GM21786 (cell line): ENCODE results near the gene ACTR10.

Experiments
- ATAC-seq: cut with Tn5 transposase; IDR thresholded peaks from one replicate; pipeline ENCODE4 v1.9.1; 2021; ENCODE audit not compliant: unreplicated experiment

The ACTR10 gene

DNA sequence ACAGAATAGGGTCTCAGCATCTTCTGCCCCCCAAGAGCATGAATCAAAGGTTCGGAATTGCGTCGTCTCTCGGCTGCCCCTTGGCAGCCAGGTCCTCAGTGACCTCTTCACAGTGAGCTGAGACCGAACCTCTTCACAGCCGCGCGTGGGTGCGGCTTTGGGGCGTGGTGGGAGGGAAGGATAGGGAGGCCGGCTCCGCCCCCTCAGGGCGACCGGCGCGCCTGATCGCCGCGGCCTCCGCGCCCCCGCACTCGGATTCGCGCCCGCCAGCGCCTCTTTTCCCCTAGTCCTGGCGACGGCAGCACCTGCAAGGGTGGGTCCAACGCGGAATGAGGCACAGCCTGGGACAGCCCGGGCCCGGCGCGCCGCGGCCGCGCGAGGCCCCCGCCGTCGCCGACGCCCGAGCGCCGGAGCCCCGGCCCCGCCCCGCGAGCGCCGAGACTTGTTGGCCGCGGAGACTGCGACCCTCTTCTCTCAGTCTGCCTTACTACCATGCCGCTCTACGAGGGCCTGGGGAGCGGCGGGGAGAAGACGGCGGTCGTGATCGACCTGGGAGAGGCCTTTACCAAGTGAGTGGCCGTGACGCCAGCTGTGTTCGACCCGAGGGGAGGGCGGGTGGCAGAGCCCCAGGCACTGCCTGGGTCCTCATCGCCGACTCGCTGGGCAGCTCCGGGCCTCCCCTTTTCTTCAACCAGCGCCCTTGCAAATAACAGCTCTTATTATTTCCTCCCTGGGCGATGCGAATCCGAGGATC, at the start of gene ACTR10:
Gene ACTR10 (plus strand): TSS at position 424 of the 754 bp plus-strand sequence. CDS start 69 bp downstream, at position 493.
- ATAC-seq, result peak; percentile 90

GRCh38 chr14:58150243-58150805, 49.6 kb upstream of the ACTR10 start:
- ATAC-seq, result no peak

GRCh38 chr14:58151133-58152013, 48.6 kb upstream of the ACTR10 start:
- ATAC-seq, result peak; percentile 26

- peak; percentile 90 for ATAC-seq
These were observed 47.7 kb upstream of the ACTR10 start, which contains the start of gene ARMH4 for GRCh38 chr14:58152014-58152857. ARMH4 (minus strand) TSS chr14:58152213; CDS start chr14:58139358, 12,855 bp downstream.

DNA sequence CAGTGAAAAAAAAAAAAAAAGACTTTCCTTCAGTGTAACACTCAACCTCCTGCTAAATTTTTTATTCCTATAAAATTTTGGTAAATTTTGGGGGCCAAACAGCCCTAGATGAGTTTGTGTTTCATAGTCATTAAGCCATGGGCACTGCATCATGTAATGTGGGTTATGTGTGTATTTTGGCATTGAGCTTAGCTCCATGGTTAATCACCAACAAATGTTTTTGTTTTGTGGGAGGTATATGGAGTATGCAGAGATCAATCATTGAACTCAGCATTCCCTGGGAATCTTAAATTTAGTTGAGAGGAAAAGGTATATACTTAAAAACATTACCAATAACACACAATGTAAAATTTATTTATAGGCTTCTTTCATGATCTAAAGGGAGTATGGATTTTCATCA, 39.4 kb upstream of the ACTR10 start:
- ATAC-seq, result no peak

- peak; percentile 54 for ATAC-seq
These were observed 33.7 kb upstream of the ACTR10 start for GRCh38 chr14:58166005-58166983.

GRCh38 chr14:58167057-58167456, 32.9 kb upstream of the ACTR10 start:
- ATAC-seq, result no peak

DNA sequence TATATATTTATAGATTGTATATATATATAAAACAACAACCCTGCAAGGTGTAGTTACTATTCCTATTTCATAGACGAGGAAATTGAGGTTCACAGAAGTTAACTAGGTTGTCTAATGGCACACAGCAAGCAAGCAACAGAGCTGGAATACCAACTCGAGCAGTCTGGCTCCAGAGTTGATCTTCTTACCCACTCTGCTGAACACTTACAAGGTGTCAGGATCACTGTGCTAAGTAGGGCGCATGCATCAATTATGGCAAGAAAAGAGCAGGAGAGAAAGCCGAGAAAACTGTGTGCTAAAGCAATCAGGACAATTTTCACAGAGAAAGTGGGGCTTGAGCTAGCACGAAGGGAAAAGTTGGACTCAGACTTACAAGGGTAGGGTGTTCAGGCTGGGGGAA, 32.1 kb upstream of the ACTR10 start:
- no peak for ATAC-seq

DNA sequence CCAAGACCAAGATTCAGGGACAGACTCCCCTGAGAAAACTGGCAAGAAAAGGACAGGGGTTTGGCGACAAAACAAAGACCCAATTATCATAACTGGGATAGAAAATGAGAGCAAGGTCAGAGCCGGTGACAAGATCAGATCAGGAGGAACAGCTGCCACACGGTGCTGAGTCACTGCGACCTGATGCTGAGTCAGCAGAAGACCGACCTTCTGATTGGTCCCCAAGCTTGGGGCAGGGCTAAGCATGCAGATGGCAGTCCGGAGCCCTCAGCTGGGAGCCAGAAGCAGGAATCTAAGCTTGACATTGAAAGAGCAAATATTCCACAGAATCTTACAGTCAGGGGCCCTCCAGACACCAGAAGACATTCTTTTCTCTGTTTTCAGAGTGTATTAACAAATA, 28.9 kb upstream of the ACTR10 start:
- ATAC-seq, result peak; percentile 93

GRCh38 chr14:58177125-58177524, 22.8 kb upstream of the ACTR10 start:
- ATAC-seq, result no peak

DNA sequence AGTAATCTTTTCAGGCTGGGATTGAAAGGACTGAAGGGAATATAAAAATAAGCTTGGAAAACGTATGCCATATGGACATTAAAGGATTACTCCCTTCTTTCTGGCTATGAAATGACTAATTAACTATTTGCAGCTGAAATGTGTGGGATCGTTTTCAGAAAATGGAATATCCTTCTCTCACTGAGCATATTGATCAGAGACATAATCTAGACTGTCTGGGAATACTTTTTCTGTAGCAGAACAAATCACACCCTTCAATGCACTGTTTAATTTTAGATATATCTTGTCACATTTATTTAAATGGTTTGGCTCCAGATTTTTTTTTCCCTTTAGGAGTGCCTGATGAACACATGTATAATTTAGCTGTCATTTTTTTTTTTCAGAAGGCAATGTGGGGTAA, 10.8 kb upstream of the ACTR10 start:
- no peak for ATAC-seq

- no peak for ATAC-seq
These were observed 8.0 kb upstream of the ACTR10 start for GRCh38 chr14:58191763-58192601.

DNA sequence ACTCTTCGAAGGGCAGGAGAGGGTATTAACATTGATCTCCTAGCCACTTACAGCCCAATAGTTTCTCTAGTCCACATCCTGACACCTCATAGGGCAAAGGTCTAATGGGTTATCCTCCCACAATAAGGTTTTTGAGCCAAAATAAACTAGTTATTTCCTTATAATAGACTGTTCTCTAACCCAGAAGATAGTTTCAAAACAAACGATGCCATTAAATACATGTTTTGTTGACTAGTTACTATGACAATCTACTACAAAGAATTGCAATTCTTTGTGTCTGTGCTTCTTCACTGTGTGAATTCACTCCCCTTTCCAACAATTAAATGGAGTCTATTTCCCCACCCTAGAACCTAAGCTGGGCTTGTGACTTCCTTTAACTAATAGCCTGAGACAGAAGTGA, 6.4 kb upstream of the ACTR10 start:
- ATAC-seq, result no peak

GRCh38 chr14:58196198-58196597, 3.8 kb upstream of the ACTR10 start:
- no peak for ATAC-seq

DNA sequence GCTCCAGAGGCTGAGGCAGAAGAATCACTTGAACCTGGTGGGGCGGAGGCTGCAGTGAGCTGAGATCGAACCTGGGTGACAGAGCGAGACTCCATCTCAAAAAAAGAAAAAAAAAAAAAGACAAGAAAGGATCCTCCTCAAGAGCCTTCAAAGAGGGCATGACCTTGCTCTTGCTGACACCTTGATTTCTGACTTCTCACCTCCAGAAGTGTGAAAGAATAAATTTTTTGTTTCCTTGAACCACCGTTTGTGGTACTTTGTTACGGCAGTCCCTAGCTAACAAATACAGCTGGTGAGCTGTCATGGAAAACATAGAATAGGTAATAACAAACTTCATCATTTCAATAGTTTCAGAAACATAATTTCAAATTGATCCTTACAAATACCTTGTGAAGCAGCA, 1.9 kb upstream of the ACTR10 start:
- ATAC-seq, result no peak

GRCh38 chr14:58200480-58200841, 512 bp downstream of the ACTR10 start:
- ATAC-seq, result peak; percentile 16

GRCh38 chr14:58200846-58201245, 897 bp downstream of the ACTR10 start:
- no peak for ATAC-seq

DNA sequence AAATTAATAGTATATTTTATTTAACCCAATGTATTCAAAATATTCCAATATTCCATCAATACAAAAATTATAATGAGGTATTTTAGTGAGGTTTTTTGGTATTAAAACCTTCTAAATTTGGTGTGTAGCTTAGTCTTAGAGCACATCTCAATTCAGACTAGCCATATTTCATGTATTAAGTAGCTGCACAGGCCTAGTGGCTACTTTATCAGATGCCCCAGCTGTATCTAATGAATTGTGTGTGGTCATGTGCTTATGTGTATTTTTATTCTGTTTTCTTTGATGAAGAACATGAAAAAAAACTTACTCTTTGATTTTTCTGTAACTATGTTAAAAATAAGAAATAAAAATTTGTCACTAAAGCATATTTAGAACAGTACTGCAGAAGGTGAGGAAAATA, 13.2 kb downstream of the ACTR10 start:
- no peak for ATAC-seq
